Measurements from ENCODE around the gene STRC.
"Not testable (repeated sequence)": the region's sequence is repeated elsewhere in the genome, so short reads cannot be mapped to it uniquely, and the experiment has no call there.

GRCh38 chr15:43649430-43649926, 30.9 kb upstream of the STRC start:
- TF ChIP-seq, protein P1, sequence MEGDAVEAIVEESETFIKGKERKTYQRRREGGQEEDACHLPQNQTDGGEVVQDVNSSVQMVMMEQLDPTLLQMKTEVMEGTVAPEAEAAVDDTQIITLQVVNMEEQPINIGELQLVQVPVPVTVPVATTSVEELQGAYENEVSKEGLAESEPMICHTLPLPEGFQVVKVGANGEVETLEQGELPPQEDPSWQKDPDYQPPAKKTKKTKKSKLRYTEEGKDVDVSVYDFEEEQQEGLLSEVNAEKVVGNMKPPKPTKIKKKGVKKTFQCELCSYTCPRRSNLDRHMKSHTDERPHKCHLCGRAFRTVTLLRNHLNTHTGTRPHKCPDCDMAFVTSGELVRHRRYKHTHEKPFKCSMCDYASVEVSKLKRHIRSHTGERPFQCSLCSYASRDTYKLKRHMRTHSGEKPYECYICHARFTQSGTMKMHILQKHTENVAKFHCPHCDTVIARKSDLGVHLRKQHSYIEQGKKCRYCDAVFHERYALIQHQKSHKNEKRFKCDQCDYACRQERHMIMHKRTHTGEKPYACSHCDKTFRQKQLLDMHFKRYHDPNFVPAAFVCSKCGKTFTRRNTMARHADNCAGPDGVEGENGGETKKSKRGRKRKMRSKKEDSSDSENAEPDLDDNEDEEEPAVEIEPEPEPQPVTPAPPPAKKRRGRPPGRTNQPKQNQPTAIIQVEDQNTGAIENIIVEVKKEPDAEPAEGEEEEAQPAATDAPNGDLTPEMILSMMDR (IDR thresholded peaks at IDR 0.05), result not testable (repeated sequence)
- not testable (repeated sequence) for TF ChIP-seq POLR2A (IDR thresholded peaks at IDR 0.05); EP300 (IDR thresholded peaks at IDR 0.05; ENCODE audit: low read depth)

Data from transverse colon (tissue), 3 donors.